GM21447 (cell line): ENCODE measurements around the gene MRPL10.

Experiments used
- ATAC-seq: cut with Tn5 transposase; IDR thresholded peaks from one replicate; pipeline ENCODE4 v1.9.1; 2021; ENCODE audit not compliant: unreplicated experiment

The MRPL10 gene

DNA sequence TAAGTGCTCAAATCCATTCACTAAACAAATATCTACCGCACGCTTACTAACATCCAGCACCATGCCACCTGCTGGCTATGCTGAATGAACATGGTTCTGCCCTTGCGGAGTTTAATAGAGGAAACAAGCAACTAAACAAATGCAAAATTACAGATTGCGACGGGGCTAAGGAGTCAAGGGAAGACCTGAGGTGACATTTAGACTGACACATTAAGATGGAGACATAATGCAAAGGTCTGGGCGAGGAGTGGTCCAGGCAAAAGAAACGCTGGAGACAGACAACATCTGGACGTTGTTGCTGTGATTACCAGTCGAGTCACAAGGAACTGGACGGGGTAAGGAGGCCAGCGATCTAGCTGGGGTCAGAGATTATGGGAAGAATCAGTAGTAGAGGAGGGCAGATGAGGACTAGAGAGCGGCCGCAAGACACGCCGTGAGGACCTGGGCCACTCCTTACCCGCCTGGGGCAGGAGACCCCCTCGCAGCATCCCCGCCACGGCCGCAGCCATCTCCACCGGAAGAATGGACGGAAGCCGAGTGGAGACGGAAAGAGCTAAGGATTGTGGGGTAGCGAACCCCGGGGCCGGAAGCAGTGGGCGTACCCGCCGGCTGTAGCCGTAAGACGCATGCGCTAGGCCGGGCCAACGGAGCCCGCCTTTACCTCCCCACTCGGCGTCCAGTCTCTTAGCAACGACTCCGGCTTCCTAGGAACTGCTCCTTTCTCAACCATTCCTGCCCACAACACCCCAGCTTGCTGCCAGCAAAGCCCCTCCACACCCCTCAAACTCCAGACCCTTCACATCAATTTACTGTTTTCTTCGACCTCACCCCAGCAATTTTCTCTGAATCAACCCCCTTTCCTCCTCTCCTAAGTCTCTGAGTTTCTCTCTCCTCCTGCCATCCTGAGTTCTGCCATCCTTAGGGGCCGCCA, at the start of gene MRPL10, which contains the start of gene LRRC46:
TSS of gene MRPL10 (minus strand) at position 539 of the 931 bp plus-strand sequence. CDS start at position 509, 30 bp downstream.
TSS of gene LRRC46 (plus strand) at position 668 of the 931 bp plus-strand sequence. CDS start 320 bp downstream, outside the sequence.
- peak; percentile 86 for ATAC-seq

DNA sequence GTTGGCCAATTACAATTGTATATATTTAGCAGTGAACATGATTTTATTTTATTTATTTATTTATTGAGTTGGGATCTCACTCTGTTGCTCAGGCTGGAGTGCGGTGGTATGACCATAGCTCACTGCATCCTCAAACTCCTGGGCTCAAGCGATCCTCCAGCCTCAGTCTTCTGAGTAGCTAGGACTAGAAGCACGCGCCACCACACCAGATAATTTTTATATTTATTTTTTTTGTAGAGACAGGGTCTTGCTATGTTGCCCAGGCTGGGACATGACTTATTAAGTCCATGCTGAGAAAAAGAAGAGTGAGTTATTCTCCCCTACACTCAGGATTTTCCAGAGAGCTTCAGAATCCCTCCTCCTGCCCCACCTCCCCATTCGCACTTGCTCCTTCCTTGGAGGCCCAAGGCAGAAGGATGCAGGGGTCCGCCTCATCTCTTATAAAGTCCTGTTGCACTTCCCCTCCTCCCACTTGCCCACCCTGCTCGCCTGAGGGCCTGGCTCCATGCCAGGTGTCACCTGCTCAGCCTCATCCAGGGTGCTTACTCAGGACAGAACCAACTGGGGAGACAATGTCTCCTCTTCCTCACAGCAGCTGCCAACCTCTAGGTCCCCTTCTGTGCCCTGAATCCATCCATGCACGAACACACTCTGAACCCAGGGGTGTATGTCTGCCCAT, 48.6 kb upstream of the MRPL10 start:
- no peak for ATAC-seq

GRCh38 chr17:47879028-47879585, 47.8 kb upstream of the MRPL10 start:
- ATAC-seq, result no peak

DNA sequence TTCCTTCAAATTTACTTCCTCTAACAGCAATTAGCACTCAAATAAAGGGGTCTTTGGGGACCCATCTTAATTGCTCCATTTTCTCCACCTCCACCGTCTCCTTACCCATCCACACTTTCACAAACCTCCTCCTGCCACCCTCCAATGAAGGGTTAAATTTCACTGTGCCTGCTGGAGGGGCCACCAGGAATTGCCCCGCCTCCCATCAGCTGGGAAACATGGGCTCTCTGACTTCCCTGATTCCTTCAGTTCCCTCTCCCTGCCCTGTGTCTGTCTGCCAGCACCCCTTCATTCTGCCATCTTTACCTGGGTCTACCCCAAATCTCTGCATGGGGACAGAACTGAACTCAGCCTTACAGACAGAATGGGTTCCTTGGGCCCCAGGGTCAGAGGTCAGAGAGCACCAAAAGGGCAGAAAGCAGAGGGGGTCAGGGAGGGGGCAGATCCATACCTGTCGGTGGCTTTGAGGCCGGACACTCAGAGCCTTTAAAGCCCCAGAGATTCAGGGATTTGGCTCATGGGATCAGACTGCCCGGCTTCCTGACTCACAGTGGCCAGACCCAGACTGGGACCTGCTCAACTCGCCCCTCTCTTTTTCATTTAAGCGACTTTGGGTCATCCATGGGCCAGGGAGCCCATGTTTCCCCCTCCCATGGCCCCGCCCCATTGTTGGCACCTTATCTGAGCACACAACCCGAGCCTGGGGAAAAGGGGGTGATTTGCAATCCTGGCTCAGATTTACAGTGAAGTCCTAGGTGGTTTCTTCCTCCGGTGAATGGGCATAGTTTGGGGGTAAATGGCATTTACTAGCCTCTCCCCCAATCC, 47.1 kb upstream of the MRPL10 start:
- ATAC-seq, result no peak

- no peak for ATAC-seq
Measured at GRCh38 chr17:47877368-47878034, 46.2 kb upstream of the MRPL10 start.

- ATAC-seq, result no peak
Measured at GRCh38 chr17:47875011-47875985, 44.0 kb upstream of the MRPL10 start.

GRCh38 chr17:47873200-47874090, 42.1 kb upstream of the MRPL10 start:
- no peak for ATAC-seq

GRCh38 chr17:47872651-47873161, 41.4 kb upstream of the MRPL10 start:
- ATAC-seq, result no peak

GRCh38 chr17:47872019-47872650, 40.8 kb upstream of the MRPL10 start:
- ATAC-seq, result no peak

DNA sequence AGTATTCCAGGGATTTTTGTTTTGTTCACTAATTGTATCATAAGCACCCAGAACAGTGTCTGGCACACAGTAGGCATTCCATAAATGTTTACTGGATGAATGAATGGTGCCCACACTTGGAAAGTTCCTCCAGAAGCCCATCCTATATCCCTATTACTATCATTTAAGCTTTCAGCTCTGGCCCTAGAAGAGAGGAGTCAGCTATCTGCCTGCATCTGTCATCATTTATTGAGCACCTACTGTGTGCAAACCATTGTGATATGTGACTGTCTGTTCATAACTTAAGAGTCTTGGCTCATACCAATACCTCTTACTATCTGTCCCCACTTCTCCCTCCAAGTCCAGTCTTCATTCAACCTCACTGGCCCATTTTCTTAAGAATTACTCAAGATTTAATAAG, 39.7 kb upstream of the MRPL10 start:
- no peak for ATAC-seq

DNA sequence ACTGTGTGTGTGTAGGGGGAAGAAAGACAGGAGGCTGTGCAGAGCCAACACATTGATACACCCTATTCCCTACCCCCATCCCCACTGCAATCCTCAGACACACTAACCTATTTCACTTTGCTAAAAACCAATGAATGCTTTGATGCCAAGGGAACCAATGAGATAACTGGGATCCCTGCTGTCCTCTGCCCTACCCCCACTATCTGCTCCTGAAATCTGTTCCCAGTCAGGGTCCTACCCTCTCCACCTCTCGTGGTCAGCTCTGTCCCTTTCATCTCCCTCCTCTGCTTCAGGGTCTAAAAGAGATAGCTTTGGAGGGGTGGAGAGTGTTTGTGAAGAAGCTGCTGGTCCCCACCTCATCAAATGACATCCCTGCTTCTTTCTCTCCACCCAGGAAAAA, 38.7 kb upstream of the MRPL10 start:
- no peak for ATAC-seq

DNA sequence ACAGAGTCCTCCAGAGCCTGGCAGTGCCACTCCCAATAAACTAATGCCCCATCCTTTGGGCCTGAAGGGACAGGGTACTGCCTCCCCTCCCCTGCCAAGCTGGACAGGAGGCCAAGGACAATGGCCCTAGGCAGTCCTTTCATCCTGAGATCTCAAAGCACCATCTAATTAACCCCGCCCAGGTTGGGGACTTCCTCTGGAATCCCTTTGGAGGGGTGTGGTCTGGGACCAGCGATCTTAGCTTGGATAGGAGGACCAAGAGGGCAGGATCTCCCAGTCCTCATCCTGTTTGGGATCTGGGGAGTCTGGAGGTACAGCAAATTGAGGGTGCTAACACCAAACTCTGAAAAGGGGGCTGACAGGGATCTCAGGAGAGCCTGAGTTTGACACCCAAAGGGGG, 37.8 kb upstream of the MRPL10 start:
- no peak for ATAC-seq

DNA sequence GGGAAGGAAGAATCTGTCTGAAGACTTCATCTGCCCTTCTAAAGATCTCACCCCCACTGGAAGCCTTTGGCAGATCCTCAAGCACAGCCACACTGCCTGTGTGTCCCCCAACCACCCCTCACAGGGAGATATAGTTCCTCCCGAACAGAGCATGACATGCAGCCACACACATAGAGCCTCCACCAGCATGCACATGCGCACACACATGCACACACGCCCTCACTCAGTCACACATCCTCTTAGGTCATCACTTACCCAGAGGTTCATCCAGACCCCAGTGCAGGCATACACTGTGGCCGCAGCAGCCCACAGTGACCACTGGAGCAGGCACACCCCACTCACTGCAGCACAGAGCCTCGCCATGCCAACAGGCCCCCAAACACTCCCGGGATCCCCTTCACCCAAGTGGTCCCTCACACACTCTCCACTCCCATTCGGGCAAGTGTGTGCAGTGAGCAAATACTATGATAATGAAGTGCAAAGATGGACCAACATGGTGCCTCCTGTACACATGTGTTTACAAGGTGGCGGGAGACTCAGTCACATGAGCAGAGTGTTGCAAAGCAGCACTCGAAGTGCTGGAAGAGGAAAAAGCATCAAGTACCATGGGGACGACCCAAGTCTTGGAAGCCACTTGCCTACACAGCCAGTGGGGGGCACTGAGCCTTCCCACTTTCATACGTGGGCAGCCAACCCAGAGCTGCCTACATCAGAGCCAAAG, 36.6 kb upstream of the MRPL10 start:
- no peak for ATAC-seq

DNA sequence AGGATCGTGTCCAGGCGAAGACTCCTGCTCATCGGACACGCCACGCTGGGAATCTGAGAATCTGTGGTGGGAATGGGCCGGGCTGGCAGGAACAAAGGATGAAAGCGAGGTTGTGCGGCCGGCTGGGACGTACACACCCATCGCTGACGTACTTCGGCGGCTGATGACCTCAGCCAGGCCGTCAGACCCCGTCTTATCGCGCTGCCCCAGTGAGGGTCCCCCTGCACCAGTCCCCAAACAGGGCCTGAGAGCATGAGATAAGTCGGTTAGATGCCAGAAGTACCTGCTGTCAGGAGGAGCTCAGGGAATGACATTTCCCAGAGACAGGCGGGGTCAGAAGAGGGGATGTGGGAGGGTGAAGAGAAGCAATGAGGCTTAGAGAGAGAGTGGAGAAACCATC, 35.6 kb upstream of the MRPL10 start:
- no peak for ATAC-seq

DNA sequence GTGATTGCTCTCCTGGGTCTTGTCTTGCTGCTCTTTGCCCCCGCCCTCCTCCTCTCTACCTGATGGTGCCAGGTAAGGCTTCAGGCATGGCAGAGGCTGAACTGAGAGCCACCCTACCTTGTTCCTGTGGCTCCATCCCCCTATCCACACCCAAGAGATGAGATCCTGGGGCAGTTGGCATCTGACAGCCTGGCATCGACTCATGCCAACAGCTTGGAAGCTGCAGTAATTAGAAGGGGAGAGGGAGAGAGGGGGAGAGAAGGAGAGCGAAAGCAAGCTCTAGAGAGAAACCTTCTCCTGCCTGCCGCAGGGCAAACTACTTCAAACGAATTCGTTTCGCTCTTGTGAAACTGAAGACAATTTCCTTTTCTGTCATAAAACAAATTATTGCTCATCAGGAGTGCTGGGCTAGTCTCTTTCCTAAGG, 33.5 kb upstream of the MRPL10 start:
- ATAC-seq, result no peak

DNA sequence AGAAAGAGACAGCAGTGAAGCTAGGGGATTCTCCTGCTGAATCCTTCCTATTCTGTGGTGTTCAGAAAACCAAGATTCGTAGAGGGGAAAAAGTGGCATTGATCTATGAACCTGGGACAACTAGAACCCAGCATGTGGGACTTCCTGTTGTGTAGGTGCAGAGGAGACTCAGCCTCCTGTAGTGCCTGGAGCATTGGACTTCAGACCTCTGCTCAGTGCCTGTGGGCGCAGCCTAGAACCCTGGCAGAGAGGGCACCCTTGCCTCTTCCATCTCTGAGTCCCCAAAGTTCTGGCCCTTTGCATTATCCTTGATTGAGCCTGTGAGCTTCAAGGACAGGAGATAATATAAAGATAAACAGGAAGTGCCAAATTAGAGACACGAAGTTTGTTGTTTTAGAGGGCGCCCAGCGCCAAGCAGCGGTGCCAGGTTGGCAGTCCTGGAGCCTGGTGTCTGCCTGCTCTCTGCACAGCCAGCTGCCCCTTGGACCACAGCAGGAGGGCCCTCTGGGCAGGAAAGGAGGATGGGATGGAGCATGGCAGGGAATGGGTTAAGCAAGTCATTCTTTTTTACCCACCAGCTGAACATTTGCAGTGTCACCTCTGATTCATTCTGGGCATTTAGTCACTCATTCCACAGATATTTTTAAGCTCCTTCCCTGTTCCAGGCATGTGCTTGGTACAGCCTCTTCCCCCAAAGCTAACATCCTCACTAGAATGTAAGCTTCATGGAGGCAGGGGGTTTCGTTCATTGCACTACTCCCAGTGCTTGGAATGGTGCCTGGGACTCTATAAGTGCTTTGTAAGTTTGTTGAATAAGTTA, 31.5 kb upstream of the MRPL10 start:
- no peak for ATAC-seq
